DND-41 (cell line): Measurements from ENCODE around the gene ADAMTS9.

Experiments
- ATAC-seq: fragments of 200-7000 bp; cut with Tn5 transposase; 3 replicates; pipeline ENCODE4 v1.9.1; 2021; ENCODE audit warnings: low read depth; ENCODE audit not compliant: insufficient read depth
- DNase-seq: peaks from one replicate; pipeline ENCODE4 v3.0.0-alpha.2; 2020
- H2AFZ ChIP-seq: 2 replicates; pipeline ENCODE4 v1.6.0; 2012; ENCODE audit warnings: low read depth, low read length
- H3K27ac ChIP-seq: 2 replicates; pipeline ENCODE4 v1.5.1; 2012; ENCODE audit warnings: low read length, inconsistent platforms
- H3K27me3 ChIP-seq: fragments of 200-600 bp; sonication (generic); 2 replicates; pipeline ENCODE4 v1.6.0; 2012; ENCODE audit warnings: low read length, mild to moderate bottlenecking, inconsistent platforms; ENCODE audit not compliant: insufficient read depth, poor library complexity
- H3K36me3 ChIP-seq: 2 replicates; pipeline ENCODE4 v1.5.1; 2012; ENCODE audit warnings: low read length, inconsistent platforms; ENCODE audit not compliant: insufficient read depth
- H3K4me1 ChIP-seq: 2 replicates; pipeline ENCODE4 v1.5.1; 2012; ENCODE audit warnings: mild to moderate bottlenecking, low read length; ENCODE audit not compliant: insufficient read depth
- H3K4me2 ChIP-seq: 2 replicates; pipeline ENCODE4 v1.6.0; 2012; ENCODE audit warnings: mild to moderate bottlenecking, moderate library complexity, low read length, inconsistent platforms; ENCODE audit not compliant: insufficient read depth
- H3K4me3 ChIP-seq, 2 experiments: fragments of 200-600 bp in 1 of 2; shearing (Covaris generic) in 1 of 2; 2 replicates each; pipeline ENCODE4 v1.5.1; 2012 to 2016; ENCODE audit warnings: inconsistent platforms in 2 of 2, low read length in 2 of 2, mild to moderate bottlenecking in 2 of 2, low read depth in 1 of 2, moderate library complexity in 1 of 2
- H3K79me2 ChIP-seq: 2 replicates; pipeline ENCODE4 v1.6.0; 2012; ENCODE audit warnings: low read length, inconsistent platforms; ENCODE audit not compliant: insufficient read depth
- H3K9ac ChIP-seq: 2 replicates; pipeline ENCODE4 v1.6.0; 2012; ENCODE audit warnings: low read depth, mild to moderate bottlenecking, inconsistent platforms, low read length, moderate library complexity
- H3K9me3 ChIP-seq: 2 replicates; pipeline ENCODE4 v1.5.1; 2012; ENCODE audit warnings: low read length, moderate library complexity, mild to moderate bottlenecking, inconsistent platforms; ENCODE audit not compliant: insufficient read depth, severe bottlenecking
- H4K20me1 ChIP-seq: 2 replicates; pipeline ENCODE4 v1.6.0; 2012; ENCODE audit warnings: low read length; ENCODE audit not compliant: insufficient read depth
- EZH2 ChIP-seq: IDR thresholded peaks from 3 replicates; pipeline ENCODE4 v1.6.1; 2012; ENCODE audit warnings: borderline replicate concordance, low read depth, mild to moderate bottlenecking, moderate library complexity, low read length, inconsistent platforms; ENCODE audit not compliant: severe bottlenecking
- TF ChIP-seq, protein P1 (sequence below): IDR thresholded peaks from 2 replicates; pipeline ENCODE4 v1.5.1; 2012; ENCODE audit warnings: borderline replicate concordance, low read length, moderate library complexity, mild to moderate bottlenecking; ENCODE audit not compliant: poor library complexity, severe bottlenecking; ENCODE audit errors: extremely low read depth

ADAMTS9 gene

DNA sequence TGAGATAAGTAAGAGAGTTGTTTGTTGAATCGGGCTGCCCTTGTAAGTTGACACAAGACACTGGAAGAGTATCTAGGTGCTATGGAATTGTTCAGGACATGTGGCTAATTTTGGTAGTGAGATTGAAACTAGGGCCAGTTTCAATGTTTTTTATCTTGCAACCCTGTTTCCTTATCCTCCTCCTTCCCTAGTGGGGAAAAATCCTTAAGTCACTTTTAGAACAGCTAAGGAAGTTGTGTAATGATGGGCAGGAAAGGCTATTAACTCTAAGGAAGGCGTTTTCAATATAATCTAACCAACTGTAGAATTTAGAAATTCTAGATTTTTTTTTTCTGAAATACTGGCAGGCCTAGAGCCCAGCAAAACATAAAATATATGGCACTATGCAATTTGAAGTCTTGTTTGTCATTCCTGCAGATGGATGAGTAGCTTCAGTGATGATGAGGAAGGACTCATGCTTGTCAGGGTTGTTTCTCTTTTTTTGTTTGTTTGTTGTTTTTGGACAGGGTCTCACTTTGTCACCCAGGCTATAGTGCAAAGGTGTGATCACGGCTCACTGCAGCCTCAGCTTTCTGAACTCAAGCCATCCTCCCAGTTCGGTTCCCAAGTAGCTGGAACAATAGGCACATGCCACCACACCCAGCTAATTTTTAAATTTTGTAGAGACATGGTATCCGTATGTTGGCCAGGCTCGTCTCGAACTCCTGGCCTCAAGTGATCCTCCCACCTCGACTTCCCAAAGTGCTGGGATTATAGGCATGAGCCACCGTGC lies 27.6 kb upstream of the ADAMTS9 start:
- Histone ChIP-seq H3K9ac (no peak overlapping the region), H3K27ac (no peak overlapping the region), H3K36me3 (no peaks in the 10 kb centered on the region), H3K4me3 (no peak overlapping the region), H3K4me1 (no peaks in the 10 kb centered on the region), H4K20me1 (no peaks in the 10 kb centered on the region), H3K9me3 (no peaks in the 10 kb centered on the region), H2AFZ (no peak overlapping the region), H3K4me2 (no peak overlapping the region), H3K27me3 (no peaks in the 10 kb centered on the region), H3K79me2 (no peaks in the 10 kb centered on the region)
- TF ChIP-seq, protein P1, sequence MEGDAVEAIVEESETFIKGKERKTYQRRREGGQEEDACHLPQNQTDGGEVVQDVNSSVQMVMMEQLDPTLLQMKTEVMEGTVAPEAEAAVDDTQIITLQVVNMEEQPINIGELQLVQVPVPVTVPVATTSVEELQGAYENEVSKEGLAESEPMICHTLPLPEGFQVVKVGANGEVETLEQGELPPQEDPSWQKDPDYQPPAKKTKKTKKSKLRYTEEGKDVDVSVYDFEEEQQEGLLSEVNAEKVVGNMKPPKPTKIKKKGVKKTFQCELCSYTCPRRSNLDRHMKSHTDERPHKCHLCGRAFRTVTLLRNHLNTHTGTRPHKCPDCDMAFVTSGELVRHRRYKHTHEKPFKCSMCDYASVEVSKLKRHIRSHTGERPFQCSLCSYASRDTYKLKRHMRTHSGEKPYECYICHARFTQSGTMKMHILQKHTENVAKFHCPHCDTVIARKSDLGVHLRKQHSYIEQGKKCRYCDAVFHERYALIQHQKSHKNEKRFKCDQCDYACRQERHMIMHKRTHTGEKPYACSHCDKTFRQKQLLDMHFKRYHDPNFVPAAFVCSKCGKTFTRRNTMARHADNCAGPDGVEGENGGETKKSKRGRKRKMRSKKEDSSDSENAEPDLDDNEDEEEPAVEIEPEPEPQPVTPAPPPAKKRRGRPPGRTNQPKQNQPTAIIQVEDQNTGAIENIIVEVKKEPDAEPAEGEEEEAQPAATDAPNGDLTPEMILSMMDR: no peak
- no peak for TF ChIP-seq EZH2
- DNase-seq (no peak), ATAC-seq (no peak)

DNA sequence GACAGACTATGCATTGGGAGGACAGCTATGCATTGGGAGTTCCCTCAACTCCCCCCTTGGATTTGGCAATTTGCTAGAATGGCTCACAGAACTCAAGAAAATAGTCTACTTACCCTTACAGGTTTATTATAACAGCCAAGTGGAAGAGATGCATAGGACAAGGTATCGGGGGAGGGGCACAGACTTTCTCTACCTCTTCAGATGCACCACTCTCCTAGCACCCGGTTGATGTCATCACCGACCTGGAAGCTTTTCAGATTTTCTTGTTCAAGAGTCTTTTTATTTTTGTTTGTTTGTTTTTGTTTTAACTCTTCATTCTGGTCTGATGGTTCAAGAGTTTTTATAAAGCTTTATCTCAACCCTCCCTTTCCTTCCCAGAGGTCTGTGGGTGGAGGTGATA lies 20.7 kb upstream of the ADAMTS9 start:
- Histone ChIP-seq H3K4me3 (no peak overlapping the region), H3K4me1 (no peaks in the 10 kb centered on the region), H3K9ac (no peak overlapping the region), H3K27ac (no peak overlapping the region), H3K9me3 (no peaks in the 10 kb centered on the region), H4K20me1 (no peaks in the 10 kb centered on the region), H3K4me2 (no peak overlapping the region), H3K36me3 (no peaks in the 10 kb centered on the region), H3K27me3 (no peaks in the 10 kb centered on the region), H2AFZ (no peak overlapping the region), H3K79me2 (no peaks in the 10 kb centered on the region)
- no peak for TF ChIP-seq EZH2
- ATAC-seq: no peak
- no peak for DNase-seq

DNA sequence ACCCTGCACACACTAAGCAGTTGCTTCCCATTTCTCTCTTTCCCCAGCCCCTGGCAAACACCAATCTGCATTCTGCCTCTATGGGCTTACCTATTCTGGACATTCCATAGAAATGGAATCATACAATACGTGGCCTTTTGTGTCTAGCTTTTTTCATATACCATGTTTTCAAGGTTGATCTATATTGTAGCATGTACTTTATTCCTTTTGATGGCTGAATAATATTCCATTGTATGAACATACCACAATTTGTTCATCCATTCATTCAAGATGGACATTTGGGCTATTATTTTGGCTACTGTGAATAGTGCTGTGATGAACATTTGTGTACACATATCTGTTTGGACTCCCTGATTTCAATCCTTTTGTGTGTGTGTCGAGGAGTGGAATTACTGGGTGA lies 18.1 kb upstream of the ADAMTS9 start:
- Histone ChIP-seq H3K79me2 (no peaks in the 10 kb centered on the region), H3K4me2 (no peak overlapping the region), H3K9me3 (no peaks in the 10 kb centered on the region), H3K36me3 (no peaks in the 10 kb centered on the region), H3K4me3 (no peak overlapping the region), H3K4me1 (no peaks in the 10 kb centered on the region), H2AFZ (no peak overlapping the region), H3K9ac (no peak overlapping the region), H3K27me3 (no peaks in the 10 kb centered on the region), H3K27ac (no peak overlapping the region), H4K20me1 (no peaks in the 10 kb centered on the region)
- no peak for TF ChIP-seq EZH2
- TF ChIP-seq, protein P1: no peak
- no peak for ATAC-seq
- no peak for DNase-seq

DNA sequence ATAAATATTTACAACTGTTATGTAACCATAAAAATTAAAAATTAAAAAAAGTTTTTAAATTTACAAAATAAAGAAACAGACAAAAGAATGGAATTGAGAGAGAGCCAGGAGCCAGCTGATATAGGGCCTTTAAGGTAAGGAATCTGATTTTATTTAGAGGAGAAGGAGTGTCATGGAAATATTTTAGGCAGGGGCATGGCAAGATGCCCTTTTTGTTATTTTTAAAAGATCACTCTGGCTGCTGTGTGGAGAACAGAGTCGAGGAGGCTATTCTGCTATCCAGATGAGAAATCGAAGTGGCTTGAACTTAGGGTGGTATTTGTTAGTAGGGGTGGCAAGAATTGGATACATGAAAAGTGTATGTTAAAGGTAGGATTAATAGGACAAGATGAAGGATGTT lies 9.1 kb upstream of the ADAMTS9 start:
- TF ChIP-seq EZH2: no peak
- TF ChIP-seq, protein P1: no peak
- Histone ChIP-seq H4K20me1 (no peaks in the 10 kb centered on the region), H3K27ac (no peak overlapping the region), H3K4me2 (no peak overlapping the region), H3K36me3 (no peaks in the 10 kb centered on the region), H3K4me3 (no peak overlapping the region), H2AFZ (no peak overlapping the region), H3K9ac (no peak overlapping the region), H3K27me3 (no peaks in the 10 kb centered on the region), H3K4me1 (no peaks in the 10 kb centered on the region), H3K9me3 (no peaks in the 10 kb centered on the region), H3K79me2 (no peaks in the 10 kb centered on the region)
- ATAC-seq (no peak), DNase-seq (no peak)
